AG09309 (cell line): ENCODE data around the gene SOX13.

Experiments used
- DNase-seq: peaks from one replicate; pipeline ENCODE4 v3.0.0-alpha.2; 2010; ENCODE audit warnings: low read depth
- H3K4me3 ChIP-seq: 2 replicates; pipeline ENCODE4 v1.5.1; 2011; ENCODE audit warnings: mild to moderate bottlenecking, low read depth, low read length, moderate library complexity; ENCODE audit not compliant: control insufficient read depth
- TF ChIP-seq, protein P1 (sequence below): IDR thresholded peaks from 2 replicates; pipeline ENCODE4 v1.5.1; 2011; ENCODE audit warnings: mild to moderate bottlenecking, low read depth, low read length, inconsistent platforms; ENCODE audit not compliant: insufficient read depth, control insufficient read depth; ENCODE audit errors: missing control alignments

SOX13 gene

GRCh38 chr1:204141131-204141530, 68.2 kb downstream of the SOX13 start:
- TF ChIP-seq, protein P1, sequence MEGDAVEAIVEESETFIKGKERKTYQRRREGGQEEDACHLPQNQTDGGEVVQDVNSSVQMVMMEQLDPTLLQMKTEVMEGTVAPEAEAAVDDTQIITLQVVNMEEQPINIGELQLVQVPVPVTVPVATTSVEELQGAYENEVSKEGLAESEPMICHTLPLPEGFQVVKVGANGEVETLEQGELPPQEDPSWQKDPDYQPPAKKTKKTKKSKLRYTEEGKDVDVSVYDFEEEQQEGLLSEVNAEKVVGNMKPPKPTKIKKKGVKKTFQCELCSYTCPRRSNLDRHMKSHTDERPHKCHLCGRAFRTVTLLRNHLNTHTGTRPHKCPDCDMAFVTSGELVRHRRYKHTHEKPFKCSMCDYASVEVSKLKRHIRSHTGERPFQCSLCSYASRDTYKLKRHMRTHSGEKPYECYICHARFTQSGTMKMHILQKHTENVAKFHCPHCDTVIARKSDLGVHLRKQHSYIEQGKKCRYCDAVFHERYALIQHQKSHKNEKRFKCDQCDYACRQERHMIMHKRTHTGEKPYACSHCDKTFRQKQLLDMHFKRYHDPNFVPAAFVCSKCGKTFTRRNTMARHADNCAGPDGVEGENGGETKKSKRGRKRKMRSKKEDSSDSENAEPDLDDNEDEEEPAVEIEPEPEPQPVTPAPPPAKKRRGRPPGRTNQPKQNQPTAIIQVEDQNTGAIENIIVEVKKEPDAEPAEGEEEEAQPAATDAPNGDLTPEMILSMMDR = no peak
- H3K4me3 ChIP-seq = no peak overlapping the region

DNA sequence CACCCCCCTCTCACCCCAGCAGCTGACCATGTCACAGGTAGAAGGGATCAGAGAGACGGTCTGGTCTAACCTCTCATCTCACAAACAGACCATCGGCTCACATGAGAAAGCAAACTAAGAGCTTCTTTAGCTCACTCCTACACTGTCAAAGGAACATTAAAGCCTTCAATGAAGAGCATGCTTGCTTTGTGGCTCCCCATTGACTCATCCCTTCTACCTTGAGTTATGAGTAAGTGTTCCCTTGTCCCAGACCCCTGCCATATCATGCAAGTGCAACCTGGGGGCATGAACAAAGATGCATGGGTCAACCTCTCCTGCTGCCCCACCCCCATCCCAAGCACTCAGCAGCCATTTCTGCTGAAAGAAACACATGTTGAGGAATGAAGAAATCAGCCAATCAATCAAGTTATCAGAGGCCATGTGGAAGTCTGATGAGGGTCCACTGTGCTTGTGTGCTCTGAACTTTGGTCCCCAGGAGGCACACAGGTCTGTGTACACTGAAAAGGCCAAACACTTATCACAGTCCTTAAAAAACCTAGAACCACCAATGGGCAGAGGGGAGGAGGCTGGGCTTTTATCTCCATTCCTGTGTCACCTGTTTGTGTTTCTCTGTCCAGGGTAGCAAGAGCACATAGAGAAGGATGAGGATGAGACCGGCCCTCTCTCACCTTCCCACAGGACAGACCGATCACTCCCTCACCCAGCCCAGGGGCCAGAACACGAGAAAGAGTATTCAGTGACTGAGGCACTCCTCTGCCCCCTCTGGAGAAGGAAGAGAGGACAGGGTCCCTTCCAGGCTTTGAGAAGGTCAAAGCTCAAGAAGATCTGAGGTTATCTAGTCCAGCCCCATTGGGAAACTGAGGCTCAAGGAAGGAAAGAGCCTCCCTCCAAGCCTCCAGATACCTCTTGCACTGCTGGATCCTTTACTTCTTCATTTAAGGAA, 69.4 kb downstream of the SOX13 start:
- no peak overlapping the region for H3K4me3 ChIP-seq
- no peak for DNase-seq
- TF ChIP-seq, protein P1 = no peak

More at GRCh38 chr1:204141131-204141530, 68.2 kb downstream of the SOX13 start:
- no peak for DNase-seq

DNA sequence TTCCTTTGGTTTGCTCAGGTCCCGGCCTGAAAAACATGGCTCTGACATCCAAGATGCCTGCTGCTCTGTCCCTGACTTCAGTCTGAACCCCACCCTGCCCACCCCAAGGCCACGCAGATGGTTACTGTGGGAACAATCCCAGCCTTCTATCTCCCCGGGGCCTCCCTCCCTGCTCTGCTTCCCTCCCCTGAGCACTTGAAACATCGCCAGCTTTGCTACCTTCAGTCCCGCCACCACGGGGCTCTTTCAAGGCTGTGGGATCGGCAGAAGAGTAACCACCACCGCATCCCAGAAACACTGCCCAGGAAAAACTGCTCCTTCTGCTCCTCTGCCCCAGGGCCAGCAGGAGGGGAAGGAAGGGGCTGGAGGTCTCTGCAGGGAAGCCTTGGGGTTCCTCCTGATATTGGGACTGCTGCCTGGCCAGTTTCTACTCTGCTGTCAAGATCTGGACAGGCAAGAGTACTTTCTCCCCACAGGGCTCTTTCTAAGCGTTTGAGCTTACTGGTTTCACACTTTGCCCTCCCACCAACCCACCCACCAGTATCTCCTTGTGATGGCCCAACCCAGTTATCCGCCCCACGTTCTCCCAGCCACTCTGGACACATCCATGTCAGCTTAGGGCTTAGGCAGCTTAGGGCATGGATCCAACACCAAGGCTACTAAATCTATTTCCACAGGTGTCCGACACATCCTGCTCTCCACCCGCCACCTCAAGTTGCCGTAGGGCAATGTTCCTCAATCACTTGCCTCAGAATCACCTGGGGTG, 70.5 kb downstream of the SOX13 start:
- TF ChIP-seq, protein P1 = no peak
- no peak overlapping the region for H3K4me3 ChIP-seq
- no peak for DNase-seq

DNA sequence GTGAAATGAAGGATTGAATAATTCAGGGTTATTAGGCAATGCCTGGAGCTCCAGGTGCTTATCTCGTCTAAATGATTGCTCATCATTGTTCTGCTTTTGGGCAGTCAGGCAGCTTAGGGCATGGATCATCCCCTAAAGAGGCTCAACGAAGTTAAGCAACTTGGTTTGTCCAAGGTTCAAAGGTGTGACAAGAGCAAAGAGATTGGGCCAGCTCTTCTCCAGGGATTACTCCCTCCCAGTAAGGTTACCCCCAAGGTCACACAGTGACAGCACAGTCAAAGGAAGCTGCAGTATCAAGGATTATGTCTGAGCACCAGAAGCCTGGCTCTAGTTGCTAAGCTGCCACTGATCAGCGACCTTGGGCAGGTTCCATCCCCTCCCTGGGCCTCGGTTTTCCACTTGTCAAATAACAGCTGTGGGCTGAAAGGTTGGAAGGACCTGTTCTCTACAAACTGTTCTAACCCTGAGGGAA, 72.2 kb downstream of the SOX13 start:
- TF ChIP-seq, protein P1 = no peak
- no peak for DNase-seq
- H3K4me3 ChIP-seq = no peak overlapping the region

- DNase-seq = no peak
- TF ChIP-seq, protein P1 = no peak
- H3K4me3 ChIP-seq = no peak overlapping the region
These were observed 73.4 kb downstream of the SOX13 start for GRCh38 chr1:204146309-204146708.

DNA sequence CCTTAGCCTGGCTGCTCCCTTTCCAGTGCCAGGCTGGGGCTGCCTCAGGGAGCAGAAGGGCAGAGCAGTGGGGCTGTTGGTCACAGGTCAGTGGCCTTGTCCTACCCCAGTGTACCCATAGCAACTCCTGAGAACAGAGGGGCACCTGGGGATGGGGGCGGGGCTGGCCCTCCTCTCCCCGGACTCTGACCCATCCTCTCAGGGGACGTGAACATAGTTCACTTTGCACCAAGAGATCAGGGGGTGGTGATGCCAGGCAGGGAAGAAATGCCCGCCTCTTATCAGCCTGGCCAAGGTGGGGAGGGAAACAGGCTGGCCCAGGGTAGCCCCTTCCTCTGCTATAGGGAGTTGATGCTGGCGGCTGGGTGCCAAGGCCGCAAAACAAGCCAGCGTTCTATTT, 74.0 kb downstream of the SOX13 start:
- no peak overlapping the region for H3K4me3 ChIP-seq

More for the DNA sequence above, 74.0 kb downstream of the SOX13 start:
- TF ChIP-seq, protein P1 = no peak
- DNase-seq = no peak
